B cell (primary cell): Measurements from ENCODE around the gene CCDC3. TPM values are rescaled to one million over a fixed set of nuclear protein-coding genes. Genes with fewer than 3 reads are reported as not detected.
A peak's percentile ranks its signal among the peaks of the same experiment; 100 is the strongest.

Source experiments
- ATAC-seq: fragments of 200-7000 bp; cut with Tn5 transposase; one replicate; pipeline ENCODE4 v1.10.0; 2021; ENCODE audit warnings: low read depth, mild to moderate bottlenecking, moderate number of reproducible peaks, moderate library complexity
- CTCF ChIA-PET: fragments of 350-600 bp; sonication (Branson Sonifier 250); formaldehyde crosslinking; loops from one replicate; lab custom pipeline; 2021; ENCODE audit warnings: antibody characterized with exemption, inconsistent platforms; lab: Charles Lee
- POLR2A ChIA-PET: fragments of 350-600 bp; sonication (Branson Sonifier 250); formaldehyde crosslinking; loops from one replicate; lab custom pipeline; 2021; ENCODE audit warnings: antibody characterized with exemption; lab: Charles Lee
- DNase-seq: peaks from one replicate; pipeline ENCODE4 v3.0.0; 2013
- H2AFZ ChIP-seq: 2 replicates; pipeline ENCODE4 v1.6.1; 2012; ENCODE audit warnings: mild to moderate bottlenecking, low read depth, low read length; ENCODE audit not compliant: insufficient read depth, poor library complexity, severe bottlenecking
- H3K27ac ChIP-seq, 2 donors: 1 replicate in 1 of 2; 2 replicates in 1 of 2; pipeline ENCODE4 v1.5.1; 2012 to 2013; ENCODE audit warnings: low read length in 2 of 2, mild to moderate bottlenecking in 2 of 2, moderate library complexity in 1 of 2
- H3K27me3 ChIP-seq, 4 experiments: fragments of 200-600 bp in 1 of 4; sonication (generic) in 1 of 4; replicated peaks in 1 of 4; 1 replicate in 2 of 4; 2 replicates in 2 of 4; pipeline versions ENCODE4 v1.6.1 to v1.7.0; 2013 to 2016; ENCODE audit warnings: low read length in 3 of 4, mild to moderate bottlenecking in 2 of 4, mixed read lengths in 1 of 4, moderate library complexity in 1 of 4; ENCODE audit not compliant: insufficient read depth in 4 of 4, control insufficient read depth in 3 of 4; ENCODE audit errors: control extremely low read depth in 1 of 4
- H3K36me3 ChIP-seq, 2 experiments: replicated peaks in 1 of 2; 1 replicate in 1 of 2; 2 replicates in 1 of 2; pipeline versions ENCODE4 v1.6.1 to v1.7.1; 2013; ENCODE audit warnings: low read length in 1 of 2; ENCODE audit not compliant: insufficient read depth in 2 of 2, control insufficient read depth in 1 of 2; ENCODE audit errors: control extremely low read depth in 1 of 2, extremely low read depth in 1 of 2
- H3K4me1 ChIP-seq, 2 donors: fragments of 200-600 bp in 1 of 2; sonication (generic) in 1 of 2; 1 replicate in 1 of 2; 2 replicates in 1 of 2; pipeline versions ENCODE4 v1.5.1 to v1.6.1; 2013 to 2017; ENCODE audit warnings: low read length in 2 of 2; ENCODE audit not compliant: control insufficient read depth in 2 of 2, insufficient read depth in 2 of 2
- H3K4me2 ChIP-seq: replicated peaks from 2 replicates; pipeline ENCODE3; 2012; ENCODE audit warnings: mild to moderate bottlenecking, low read depth, low read length; ENCODE audit not compliant: poor library complexity, severe bottlenecking
- H3K4me3 ChIP-seq, 5 experiments: fragments of 200-600 bp in 1 of 5; sonication (generic) in 1 of 5; 1 replicate in 3 of 5; 2 replicates in 2 of 5; pipeline versions ENCODE4 v1.5.1 to v1.7.0; 2011 to 2016; ENCODE audit warnings: low read length in 4 of 5, mild to moderate bottlenecking in 4 of 5, low read depth in 2 of 5, control low read depth in 1 of 5, moderate library complexity in 1 of 5; ENCODE audit not compliant: insufficient read depth in 1 of 5; ENCODE audit errors: control extremely low read depth in 1 of 5, extremely low read depth in 1 of 5
- H3K79me2 ChIP-seq: fragments of 200-600 bp; sonication (generic); one replicate; pipeline ENCODE4 v1.6.0; 2016; ENCODE audit warnings: low read length; ENCODE audit not compliant: control insufficient read depth, insufficient read depth
- H3K9ac ChIP-seq: fragments of 200-600 bp; sonication (generic); 2 replicates; pipeline ENCODE4 v1.6.1; 2017; ENCODE audit warnings: mild to moderate bottlenecking, low read length, moderate library complexity
- H3K9me3 ChIP-seq, 3 donors: one replicate each; pipeline versions ENCODE4 v1.6.1 to v1.7.1; 2013; ENCODE audit warnings: low read length in 2 of 3; ENCODE audit not compliant: control insufficient read depth in 2 of 3, insufficient read depth in 1 of 3; ENCODE audit errors: control extremely low read depth in 1 of 3
- H4K20me1 ChIP-seq: 2 replicates; pipeline ENCODE4 v1.6.0; 2012; ENCODE audit warnings: mild to moderate bottlenecking, low read length; ENCODE audit not compliant: insufficient read depth, control insufficient read depth, poor library complexity, severe bottlenecking
- H3K27ac Mint-ChIP-seq: one replicate; pipeline ENCODE4 v1.8.0; 2021; ENCODE audit warnings: mixed read lengths
- H3K27me3 Mint-ChIP-seq: one replicate; pipeline ENCODE4 v1.8.0; 2021; ENCODE audit warnings: mixed read lengths
- H3K4me1 Mint-ChIP-seq: one replicate; pipeline ENCODE4 v1.8.0; 2021; ENCODE audit warnings: mixed read lengths
- H3K4me3 Mint-ChIP-seq: one replicate; pipeline ENCODE4 v1.8.0; 2021; ENCODE audit warnings: mixed read lengths
- H3K9me3 Mint-ChIP-seq: one replicate; pipeline ENCODE4 v1.8.0; 2022; ENCODE audit warnings: mixed read lengths; ENCODE audit not compliant: insufficient read depth
- CTCF ChIP-seq: fragments of 200-600 bp; IDR thresholded peaks from one replicate; pipeline ENCODE4 v1.8.0; 2022; ENCODE audit warnings: antibody characterized with exemption, mild to moderate bottlenecking
- EZH2 ChIP-seq: IDR thresholded peaks from 2 replicates; pipeline ENCODE4 v1.6.1; 2012; ENCODE audit warnings: borderline replicate concordance, low read depth, mild to moderate bottlenecking, moderate library complexity, low read length; ENCODE audit not compliant: insufficient read depth, poor library complexity, severe bottlenecking
- WGBS: methylation state at CpG from one replicate; pipeline ENCODE4 v1.1.5; 2013; ENCODE audit warnings: missing lambda C conversion rate; ENCODE audit not compliant: insufficient coverage; 5-methylcytosine and 5-hydroxymethylcytosine counted together
- intact Hi-C: fragments of 100-400 bp; cut with micrococcal nuclease; formaldehyde crosslinking; loops from one replicate; pipeline ENCODE4 v1.10.0; 2022
- polyA plus RNA-seq: library from polyadenylated mRNA; depleted of rRNA; stranded (reverse); fragments of >200 nt; gene quantifications from 2 replicates; pipeline ENCODE4 v1.2.3, GENCODE V29; 2012
- total RNA-seq, 2 donors: library from RNA; stranded (reverse); fragments of 120-200 nt in 1 of 2; gene quantifications; 1 replicate in 1 of 2; 2 replicates in 1 of 2; pipeline versions ENCODE4 v1.2.3 to v1.2.4, GENCODE V29; 2013 to 2022

Gene CCDC3
- total and polyA plus RNA-seq, 2 donors (not counting 1 experiment from before 2014, with no cell fraction given): 0.12 TPM; not detected in 1

GRCh38 chr10:13003004-13003403 lies 1.5 kb upstream of the CCDC3 start:
- peaks cover 67% of the 10 kb centered on the region for H3K27me3 Mint-ChIP-seq
- POLR2A ChIA-PET: no interaction called here

GRCh38 chr10:13001887-13002212 lies 337 bp upstream of the CCDC3 start:
- H2AFZ ChIP-seq: no peak overlapping the region
- peaks cover 0 to 28% (median 21%) of the 10 kb centered on the region in 4 experiments for H3K27me3 ChIP-seq
- H3K27ac Mint-ChIP-seq: no peak overlapping the region
- POLR2A ChIA-PET: no interaction called here
- H3K27me3 Mint-ChIP-seq: peaks cover 66% of the 10 kb centered on the region
- H3K79me2 ChIP-seq: no peaks in the 10 kb centered on the region
- no peaks in the 10 kb centered on the region for H3K36me3 ChIP-seq
- H3K4me1 Mint-ChIP-seq: peaks cover 12% of the 10 kb centered on the region
- H3K9me3 Mint-ChIP-seq: peaks cover 3% of the 10 kb centered on the region
- peak overlapping the region; percentile 21 for H3K4me3 Mint-ChIP-seq
- H4K20me1 ChIP-seq: no peaks in the 10 kb centered on the region
- intact Hi-C loops: no loop called here
- TF ChIP-seq EZH2: no peak
- TF ChIP-seq CTCF: no peak
- H3K9ac ChIP-seq: no peak overlapping the region
- no peaks in the 10 kb centered on the region for H3K4me1 ChIP-seq
- no peak overlapping the region for H3K27ac ChIP-seq
- no peaks in the 10 kb centered on the region for H3K9me3 ChIP-seq
- CTCF ChIA-PET: no interaction called here
- ATAC-seq (no peak), DNase-seq (no peak)
- no peak overlapping the region for H3K4me3 ChIP-seq
- 4% methylated on average over 6 of the region's 9 CpGs for WGBS
- peak overlapping the region; percentile 35 for H3K4me2 ChIP-seq

More at GRCh38 chr10:13003004-13003403, 1.5 kb upstream of the CCDC3 start:
- no peaks in the 10 kb centered on the region for H4K20me1 ChIP-seq
- H3K9me3 ChIP-seq: no peaks in the 10 kb centered on the region
- peaks cover 3% of the 10 kb centered on the region for H3K9me3 Mint-ChIP-seq
- no peak overlapping the region for H3K4me2 ChIP-seq
- DNase-seq (no peak), ATAC-seq (no peak)
- H3K79me2 ChIP-seq: no peaks in the 10 kb centered on the region
- H3K27ac Mint-ChIP-seq: no peak overlapping the region
- H3K4me1 ChIP-seq: no peaks in the 10 kb centered on the region
- intact Hi-C loops: no loop called here
- no peak overlapping the region for H3K9ac ChIP-seq
- CTCF ChIA-PET: no interaction called here
- TF ChIP-seq EZH2: no peak
- no peak for TF ChIP-seq CTCF
- no peaks in the 10 kb centered on the region for H3K36me3 ChIP-seq
- H3K27me3 ChIP-seq: peaks cover 0 to 37% (median 23%) of the 10 kb centered on the region in 4 experiments
- peaks cover 12% of the 10 kb centered on the region for H3K4me1 Mint-ChIP-seq
- H2AFZ ChIP-seq: no peak overlapping the region
- H3K4me3 Mint-ChIP-seq: no peak overlapping the region
- H3K27ac ChIP-seq: no peak overlapping the region
- no peak overlapping the region for H3K4me3 ChIP-seq
